CD4-positive, alpha-beta T cell treated with Interleukin-12 subunit alpha and Interleukin-12 subunit beta, for 1 hour (primary cell): ENCODE measurements around the gene CUL4A.
"Not testable (repeated sequence)": the region's sequence is repeated elsewhere in the genome, so short reads cannot be mapped to it uniquely, and the experiment has no call there.

Source experiments
- DNase-seq: peaks from one replicate; pipeline ENCODE4 v3.0.0-alpha.2; 2020

Gene CUL4A

DNA sequence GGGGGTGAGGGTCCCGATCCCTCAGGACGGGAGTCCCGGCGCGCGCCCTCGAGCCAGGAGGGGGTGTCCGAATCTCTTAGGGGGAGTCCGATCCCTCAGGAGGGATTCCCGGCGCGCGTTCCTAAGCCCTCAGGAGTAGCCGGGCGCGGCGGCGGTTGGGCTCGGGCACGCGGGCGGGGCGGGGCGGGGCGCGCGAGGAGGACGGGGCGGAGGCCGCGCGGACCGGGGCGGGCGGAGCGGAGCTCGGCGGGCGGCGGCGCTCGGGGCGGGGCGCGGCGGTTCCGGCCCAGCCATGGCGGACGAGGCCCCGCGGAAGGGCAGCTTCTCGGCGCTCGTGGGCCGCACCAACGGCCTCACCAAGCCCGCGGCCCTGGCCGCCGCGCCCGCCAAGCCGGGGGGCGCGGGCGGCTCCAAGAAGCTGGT lies at the start of gene CUL4A:
TSS of gene CUL4A (plus strand) at position 278 of the 423 bp plus-strand sequence. CDS start at position 293, 15 bp downstream.
- peak; percentile 80 for DNase-seq

DNA sequence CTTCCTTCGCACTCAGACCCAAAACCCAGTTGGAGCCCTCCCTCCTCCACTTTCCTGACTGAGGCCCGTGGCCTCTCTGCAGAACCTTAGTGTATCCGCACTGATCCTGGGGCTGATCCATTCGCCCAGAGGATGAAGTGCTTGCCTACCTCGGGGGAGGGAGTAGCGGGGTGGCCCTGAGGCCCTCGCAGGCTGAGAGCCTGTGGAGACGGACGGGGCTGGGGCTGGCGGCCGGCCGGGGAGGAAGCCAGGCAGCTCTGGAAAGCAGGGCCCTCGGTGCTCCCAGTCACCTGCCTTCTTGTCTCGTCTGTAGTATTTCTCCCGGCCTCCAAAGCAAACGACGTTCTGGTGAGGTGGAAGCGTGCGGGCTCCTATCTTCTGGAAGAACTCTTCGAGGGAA lies 49.7 kb upstream of the CUL4A start:
- no peak for DNase-seq

DNA sequence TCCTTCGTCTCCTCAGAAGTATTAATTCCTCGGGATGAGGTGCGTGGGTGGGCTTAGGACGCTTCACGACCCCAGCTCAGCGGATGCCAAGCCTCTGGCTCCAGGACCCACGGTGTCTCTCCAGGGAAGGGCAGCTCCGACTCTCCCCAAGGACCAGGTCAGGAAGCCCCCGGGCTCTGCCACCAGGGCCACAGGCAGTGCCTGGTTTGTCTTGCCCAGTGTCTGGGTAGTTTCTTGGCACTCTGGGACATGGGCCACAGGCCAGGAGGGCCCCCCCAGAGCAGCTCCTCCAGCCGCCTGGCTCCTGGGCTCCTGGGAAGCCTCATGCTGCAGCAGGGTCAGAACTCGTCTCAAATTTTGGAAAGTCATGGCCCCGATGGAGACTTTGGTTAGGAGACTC lies 48.4 kb upstream of the CUL4A start:
- no peak for DNase-seq

DNA sequence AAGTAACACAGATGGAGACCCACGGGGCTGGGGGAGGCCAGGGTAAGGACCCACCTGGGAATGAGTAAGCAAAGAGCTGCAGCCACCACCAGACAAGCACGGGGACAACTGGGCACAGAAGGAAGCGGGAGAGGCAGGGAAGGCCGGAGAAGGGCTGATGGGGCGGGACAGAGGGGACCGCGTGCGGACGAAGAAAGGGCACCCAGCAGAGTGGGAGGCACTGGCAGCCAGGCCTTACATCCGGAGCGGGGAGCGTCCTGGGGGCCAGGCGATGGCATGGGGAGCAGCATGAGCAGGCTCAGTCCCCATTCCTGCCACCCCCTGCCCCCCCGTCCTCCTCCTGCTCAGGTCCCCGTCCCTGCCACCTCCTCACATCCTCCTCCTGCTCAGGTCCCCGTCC lies 48.0 kb upstream of the CUL4A start:
- DNase-seq = no peak

DNA sequence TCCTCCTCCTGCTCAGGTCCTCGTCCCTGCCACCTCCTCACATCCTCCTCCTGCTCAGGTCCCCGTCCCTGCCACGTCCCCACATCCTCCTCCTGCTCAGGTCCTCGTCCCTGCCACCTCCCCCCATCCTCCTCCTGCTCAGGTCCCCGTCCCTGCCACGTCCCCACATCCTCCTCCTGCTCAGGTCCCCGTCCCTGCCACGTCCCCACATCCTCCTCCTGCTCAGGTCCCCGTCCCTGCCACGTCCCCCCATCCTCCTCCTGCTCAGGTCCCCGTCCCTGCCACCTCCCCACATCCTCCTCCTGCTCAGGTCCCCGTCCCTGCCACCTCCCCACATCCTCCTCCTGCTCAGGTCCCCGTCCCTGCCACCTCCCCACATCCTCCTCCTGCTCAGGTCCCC lies 47.4 kb upstream of the CUL4A start:
- DNase-seq = not testable (repeated sequence)

DNA sequence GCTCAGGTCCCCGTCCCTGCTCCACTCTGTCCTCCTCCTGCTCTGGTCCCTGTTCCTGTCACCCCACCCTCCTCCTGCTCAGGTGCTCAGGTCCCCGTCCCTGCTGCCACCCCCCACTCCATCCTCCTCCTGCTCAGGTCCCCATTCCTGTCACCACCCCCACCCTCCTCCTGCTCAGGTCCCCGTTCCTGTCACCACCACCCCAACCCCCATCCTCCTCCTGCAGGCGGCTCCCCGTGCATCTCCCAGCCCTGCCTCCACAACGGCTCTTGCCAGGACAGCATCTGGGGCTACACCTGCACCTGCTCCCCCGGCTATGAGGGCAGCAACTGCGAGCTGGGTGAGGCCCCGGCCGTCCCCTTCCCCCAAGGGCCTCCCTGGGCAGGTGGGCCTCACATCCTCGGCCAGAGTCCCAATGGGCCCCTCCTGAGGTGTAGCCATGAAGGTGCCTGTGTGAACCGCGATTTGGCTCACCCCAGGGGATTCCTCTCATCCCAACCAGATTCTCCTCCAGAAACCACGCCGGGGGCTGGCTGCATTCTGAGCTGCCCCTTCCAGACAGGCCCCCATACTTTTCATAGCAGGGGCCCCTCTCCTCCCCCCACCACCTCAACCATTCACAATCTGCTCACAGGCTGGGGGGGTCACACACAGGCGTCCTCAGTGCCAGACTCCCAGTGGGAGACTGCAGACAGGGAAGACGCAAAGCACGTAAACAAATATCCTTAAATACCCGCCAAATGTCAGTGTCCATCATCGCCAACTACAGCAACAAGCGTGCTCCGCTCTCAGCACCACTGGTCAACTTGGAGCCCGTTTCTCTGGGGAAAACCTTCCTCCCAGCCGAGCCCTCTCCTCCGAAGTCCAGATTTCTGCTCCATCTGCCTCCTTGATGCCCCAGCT lies 46.4 kb upstream of the CUL4A start:
- no peak for DNase-seq

DNA sequence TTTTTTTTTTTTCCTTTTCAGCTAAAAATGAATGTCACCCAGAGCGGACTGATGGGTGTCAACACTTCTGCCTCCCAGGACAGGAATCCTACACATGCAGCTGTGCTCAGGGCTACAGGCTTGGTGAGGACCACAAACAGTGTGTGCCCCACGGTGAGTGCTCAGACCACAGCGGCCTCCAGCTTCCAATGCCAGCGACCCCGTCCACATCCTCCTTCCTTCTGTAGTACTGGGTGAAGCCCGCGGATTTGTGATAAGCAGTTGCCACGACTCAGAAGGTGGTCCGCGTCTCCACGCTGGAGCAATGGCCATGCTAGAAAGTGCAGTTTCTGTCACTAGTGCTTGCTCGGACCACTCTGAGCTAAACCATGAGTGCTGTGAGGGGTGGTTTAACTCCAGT lies 44.9 kb upstream of the CUL4A start:
- DNase-seq = no peak

DNA sequence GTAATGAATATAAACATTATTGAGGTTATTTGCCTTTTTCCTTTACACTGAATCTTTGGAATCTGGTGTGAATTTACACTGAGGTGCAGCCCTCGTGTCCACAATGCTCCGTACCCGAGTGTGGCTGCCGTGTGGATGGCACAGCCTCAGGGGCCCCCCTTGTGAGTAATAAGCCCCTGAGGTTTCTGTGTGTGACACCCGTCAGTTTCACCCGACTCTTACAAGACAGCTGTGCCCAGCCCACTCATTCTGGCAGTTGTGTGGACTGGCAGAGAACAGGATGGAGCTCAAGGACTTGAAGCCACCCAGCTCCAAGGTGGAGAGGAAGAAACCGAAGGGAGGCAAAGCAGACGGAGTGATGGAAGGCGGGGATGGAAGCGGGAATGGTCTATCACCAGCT lies 43.1 kb upstream of the CUL4A start:
- DNase-seq = no peak

DNA sequence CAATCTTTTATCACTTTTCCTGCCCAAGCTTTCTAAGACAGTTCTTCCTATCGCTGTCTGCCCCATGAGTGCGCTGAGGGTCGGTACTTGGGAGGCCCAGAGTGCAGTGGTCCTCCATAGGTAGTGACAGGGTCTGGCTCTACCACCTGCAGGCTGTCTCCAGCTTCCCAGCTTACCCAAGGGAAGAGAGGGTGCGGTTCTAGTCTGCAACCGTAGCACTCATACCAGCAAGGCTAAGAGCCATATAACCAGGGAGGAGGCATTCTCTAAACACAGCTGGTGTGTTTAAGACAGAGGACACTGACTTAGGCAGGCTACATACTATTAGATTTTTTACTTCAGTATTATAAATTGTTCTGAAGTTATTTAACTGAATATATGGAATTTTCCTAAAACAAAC lies 42.7 kb upstream of the CUL4A start:
- no peak for DNase-seq

DNA sequence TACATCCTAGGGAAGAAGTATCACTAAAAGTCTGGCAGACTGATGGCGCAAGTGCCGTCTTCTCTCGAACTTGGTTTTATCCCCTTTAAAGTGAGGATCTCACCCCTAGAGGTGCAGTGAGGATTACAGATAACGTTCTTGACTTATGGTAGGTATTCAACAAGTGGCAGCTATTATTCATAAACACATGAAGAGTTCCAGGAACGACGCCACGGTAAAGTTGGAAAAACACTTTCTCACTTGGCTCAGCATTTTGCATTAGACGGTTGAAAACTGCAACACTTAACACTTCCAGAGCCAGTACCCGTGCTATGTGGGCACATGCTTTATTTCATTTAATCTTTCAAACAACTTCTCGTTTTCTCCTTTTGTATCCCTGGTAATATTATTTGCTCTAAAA lies 42.3 kb upstream of the CUL4A start:
- DNase-seq = no peak

DNA sequence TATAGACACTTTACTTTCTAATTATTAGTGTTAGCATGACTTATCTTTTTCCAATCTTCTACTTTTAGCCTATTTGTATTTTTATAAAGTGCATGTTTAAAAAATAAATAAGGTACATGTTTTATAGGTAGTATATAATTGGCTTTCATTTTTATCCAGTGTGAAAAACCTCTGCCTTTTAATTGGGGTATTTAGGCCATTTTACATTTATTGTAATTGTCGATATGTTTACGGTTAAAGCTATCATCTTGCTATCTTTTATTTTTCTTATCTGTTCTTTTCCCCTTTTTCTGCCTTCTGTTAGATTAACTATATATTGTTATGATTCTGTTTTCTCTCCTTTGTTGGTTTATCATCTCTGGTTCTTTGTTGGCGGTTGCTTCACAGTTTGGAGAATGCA lies 41.8 kb upstream of the CUL4A start:
- no peak for DNase-seq

DNA sequence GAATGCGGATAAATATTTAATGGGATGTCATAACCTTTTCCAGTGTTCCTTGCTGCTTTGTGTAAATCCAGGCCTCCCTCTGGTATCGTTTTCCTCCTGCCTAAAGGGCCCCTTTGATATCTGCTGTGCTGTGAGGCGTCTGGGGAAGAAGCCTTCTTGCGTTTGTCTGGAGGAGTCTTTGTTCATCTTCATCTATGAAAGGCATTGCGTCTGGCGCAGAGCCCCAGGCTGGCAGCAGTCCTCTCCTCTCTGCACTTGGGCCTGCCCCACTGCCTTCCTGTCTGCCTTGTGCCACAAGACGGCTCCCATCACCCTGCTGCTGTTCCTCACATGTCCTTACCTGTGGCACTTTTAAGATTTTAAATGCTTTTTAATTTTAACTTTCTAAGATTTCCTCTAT lies 41.2 kb upstream of the CUL4A start:
- no peak for DNase-seq

DNA sequence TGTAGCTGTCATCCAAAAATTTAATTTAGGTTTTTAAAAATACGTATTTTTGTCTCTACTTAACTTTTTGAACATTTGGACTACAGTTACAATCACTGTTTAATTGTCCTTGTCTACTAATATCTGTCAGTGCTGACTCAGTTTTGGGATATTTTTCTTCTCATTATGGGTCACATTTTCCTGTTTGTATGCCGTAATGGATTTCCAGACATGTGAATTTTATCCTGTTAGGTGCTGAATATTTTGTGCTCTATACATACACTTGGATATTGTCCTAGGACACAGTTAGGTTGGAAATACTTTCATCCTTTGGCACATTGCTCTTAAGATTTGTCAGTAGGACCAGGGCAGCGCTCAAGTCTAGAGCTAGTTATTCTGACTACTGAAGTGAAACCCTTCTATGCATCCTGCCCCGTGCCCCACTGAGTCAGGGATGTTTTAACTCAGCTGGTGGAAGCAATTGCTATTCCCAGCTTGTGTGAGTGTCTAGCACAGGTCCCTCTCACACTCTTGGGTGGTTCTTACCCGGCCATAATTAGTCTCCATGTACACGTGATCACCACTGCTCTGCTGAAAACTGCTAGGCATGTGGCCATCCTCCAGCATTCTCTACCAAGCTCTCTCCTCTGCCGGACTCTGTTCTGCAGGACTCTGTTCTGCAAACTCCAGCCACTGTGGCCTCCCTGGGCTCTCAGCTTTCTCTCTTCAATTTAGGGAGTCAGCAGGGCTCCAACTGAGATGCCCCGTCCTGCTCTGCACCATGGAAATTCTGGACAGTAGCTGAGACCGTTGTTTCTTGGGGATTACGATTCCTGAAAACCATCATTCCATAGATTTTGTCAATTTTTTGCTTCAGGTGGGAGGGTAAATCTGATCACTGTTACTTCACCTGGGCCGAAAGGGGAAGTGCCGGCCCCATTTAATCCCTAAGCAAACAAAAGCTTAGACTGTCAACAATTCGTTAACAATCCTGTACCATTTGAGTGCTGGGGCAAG lies 39.8 kb upstream of the CUL4A start:
- no peak for DNase-seq

DNA sequence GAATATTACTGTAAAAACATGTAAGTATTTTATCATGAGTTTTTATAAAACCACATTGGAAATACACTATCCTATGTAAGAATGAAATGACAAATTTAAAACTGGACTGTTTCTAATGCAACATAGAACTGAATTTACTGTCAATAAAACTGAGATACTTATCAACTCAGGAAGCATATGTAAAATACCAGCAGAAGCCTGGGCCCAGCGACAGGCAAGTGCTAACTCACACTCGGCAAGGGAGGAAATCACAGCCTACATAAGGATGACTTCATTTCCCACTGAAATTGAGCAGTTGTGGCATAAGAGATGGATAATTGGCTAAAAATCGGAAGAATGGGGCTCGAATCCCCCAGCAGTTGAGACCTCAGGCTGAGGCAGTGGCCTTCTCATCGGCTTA lies 38.9 kb upstream of the CUL4A start:
- DNase-seq = no peak

DNA sequence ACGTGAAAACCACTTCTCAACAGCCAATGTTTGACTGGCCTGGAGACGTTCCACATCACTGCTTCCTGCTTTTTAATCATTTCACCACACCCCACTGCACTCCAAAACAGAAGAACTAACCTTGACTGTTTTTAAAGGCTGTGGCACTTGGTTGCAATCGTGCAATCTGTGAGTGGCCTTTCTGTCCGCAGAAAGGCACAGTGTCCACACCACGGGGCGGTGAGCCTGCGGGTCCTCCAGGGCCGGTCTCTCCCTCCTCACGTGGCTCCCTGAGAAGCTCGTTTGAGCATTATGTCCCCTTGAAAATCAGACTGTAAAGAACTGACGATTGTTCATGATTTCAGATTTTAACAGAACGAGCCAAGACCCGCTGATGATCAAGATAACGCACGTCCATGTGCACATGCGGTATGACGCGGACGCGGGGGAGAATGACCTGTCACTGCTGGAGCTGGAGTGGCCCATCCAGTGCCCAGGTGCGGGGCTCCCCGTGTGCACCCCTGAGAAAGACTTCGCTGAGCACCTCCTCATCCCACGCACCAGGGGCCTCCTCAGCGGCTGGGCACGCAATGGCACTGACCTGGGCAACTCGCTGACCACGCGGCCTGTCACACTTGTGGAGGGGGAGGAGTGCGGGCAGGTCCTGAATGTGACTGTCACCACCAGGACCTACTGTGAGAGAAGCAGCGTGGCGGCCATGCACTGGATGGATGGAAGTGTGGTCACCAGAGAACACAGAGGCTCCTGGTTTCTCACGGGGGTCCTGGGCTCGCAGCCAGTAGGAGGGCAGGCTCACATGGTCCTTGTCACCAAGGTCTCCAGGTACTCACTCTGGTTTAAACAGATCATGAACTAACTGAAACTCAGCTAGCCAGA lies 37.9 kb upstream of the CUL4A start:
- DNase-seq = no peak

DNA sequence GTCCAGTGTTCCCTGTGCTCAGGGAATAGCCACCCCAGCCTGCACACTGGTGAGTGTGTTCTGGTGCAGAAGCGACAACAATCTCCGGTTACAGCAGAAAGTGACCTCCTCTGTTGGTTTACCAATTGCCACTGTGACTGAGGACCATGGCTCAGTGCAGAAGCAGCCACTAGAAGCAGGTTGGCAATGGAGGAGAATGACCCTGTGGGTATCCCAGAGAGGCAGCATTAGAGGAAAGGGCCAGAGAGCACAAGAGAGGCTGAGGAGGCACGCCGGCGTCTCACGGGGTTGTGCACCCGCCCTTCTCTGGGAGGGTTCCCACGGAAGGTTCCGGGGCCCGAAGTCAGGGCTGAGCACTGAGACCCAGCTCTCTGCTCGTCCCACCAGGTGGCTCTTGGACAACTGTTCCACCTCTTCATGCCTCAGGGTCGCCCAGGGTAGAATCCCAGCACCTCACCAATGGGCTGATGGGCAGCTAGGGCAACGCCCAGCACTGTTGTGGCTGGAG lies 36.9 kb upstream of the CUL4A start:
- no peak for DNase-seq

DNA sequence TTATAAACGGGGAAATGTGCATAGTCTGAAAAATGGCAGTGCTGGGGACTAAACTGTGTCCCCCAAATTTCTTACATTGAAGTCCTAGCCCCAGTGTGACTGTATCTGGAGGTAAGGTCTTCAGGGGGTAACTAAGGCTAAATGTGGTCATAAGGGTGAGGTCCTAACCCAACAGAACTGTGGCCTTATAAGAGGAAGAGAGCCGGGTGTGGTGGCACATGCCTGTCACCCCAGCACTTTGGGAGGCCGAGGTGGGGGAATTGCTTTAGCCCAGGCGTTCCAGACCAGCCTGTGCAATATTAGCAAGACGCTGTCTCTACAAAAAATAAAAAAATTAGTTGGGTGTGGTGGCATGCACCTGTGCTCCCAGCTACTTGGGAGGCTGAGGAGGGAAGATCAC lies 33.1 kb upstream of the CUL4A start:
- DNase-seq = peak; percentile 82

DNA sequence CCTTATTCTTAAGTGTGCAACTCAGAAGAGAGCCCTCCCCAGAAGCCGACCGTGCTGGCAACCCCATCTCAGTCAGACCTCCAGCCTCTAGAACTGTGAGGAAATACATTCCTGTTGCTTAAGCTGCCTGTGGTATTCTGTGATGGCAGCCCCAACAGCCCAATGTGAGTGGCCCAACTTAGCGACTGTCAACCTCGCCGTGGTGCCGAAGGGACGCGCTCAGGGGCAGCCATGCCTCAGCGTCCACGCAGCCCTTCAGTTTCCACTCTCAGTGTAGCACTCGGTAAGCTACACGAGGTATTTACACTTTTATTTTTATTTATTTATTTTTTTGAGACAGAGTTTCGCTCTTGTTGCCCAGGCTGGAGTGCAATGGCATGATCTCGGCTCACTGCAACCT lies 32.6 kb upstream of the CUL4A start:
- DNase-seq = no peak

DNA sequence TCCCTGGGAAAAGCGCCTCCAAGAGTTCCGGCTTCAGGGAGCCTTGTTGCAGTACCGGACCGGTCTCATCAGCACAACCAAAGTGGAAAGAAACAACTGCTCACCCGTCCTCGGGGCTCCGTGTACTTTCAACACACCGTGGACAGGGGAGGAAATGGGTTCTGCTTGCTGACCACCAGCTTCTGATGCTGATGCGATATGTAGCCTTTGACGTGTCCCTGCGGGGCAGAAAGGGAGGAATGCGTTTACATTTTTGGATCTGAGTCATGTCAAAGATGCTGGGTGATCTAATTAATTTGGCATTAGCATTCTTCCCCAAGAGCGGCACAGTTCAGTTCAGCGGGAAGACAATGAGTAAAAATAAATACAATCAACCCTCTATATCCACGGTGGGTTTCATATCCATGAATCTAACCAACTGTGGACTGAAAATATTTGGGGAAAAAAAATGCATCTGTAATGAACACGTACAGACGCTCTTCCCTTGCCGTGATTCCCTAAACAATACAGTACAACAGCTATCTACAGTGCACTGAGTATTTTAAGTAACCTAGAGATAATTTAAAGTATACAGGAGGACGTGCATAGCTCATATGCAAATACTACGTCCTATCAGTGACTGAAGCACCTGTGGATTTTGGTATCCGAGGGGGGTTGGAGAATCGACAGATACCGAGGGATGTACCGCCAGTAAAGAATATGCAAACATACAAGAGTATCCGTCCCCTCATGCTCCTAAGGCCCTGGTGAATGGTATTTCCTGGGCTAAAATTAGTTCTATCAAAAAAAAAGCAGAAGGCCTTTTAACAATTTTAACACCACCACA lies 31.1 kb upstream of the CUL4A start:
- DNase-seq = no peak

DNA sequence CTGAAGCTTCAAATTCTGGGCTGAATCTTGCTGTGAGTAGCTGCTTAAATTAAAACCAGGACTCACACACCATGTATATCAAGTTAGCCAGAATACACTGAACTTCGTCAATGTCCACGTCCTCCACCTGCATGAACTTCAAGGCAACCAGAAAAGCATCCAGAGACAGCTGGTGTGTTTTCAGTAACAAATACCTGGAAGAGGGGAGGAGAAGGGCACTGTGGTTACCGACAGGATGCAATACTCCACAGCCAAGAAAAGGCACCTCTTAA lies 30.6 kb upstream of the CUL4A start:
- DNase-seq = no peak

DNA sequence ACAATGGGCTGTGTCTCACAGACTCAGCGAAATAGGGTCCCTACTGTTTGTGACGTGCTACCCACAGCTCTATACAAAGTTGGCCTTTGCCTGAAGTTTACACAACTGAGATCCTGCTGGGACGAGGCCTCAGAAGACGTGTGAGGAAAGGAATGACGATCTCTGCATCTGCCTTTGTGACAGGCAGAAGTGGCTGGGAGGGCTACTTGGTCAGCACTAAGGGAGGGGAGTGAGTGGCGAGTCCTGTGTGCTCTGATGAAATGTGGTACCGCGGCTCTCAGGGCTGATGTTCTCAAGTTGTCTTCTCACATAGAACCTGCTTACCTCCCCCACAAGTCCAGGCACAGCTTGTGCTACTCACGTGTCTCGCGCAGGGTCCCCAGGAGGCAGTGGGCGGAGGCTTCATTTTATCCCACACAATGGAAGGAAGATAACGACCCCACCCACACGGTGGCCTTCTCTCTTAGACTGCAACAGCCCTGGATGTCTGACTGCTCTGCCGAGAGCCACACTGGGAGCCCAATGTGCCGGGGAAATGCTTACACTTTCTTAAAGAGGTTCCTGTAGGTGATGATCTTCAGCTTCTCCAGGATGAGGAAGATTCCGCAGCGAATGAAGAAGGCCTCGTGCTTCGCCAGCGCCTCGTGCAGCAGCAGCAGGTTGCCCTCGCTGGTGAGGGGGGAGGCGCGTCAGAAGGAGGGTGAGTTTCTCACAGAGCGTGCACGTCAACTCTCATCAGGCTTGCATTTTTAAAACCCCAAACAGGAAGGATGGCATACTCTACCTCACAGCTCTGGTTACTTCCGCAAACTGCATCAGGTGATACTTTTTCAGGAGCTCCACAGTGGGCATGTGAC lies 29.8 kb upstream of the CUL4A start:
- peak; percentile 43 for DNase-seq
